H9 (cell line): ENCODE results near the gene MLC1. TPM values are rescaled to one million over a fixed set of nuclear protein-coding genes. Genes with fewer than 3 reads are reported as not detected.

Experiments used
- DNase-seq: peaks from one replicate; pipeline ENCODE4 v3.0.0-alpha.2; 2017
- H2AFZ ChIP-seq: one replicate; pipeline ENCODE4 v1.6.1; 2013; ENCODE audit warnings: mild to moderate bottlenecking, low read length, control low read depth, moderate library complexity
- H2AK5ac ChIP-seq: 2 replicates; pipeline ENCODE4 v1.6.1; 2013; ENCODE audit warnings: low read length, control low read depth, mixed read lengths; ENCODE audit not compliant: insufficient read length
- H2BK120ac ChIP-seq: one replicate; pipeline ENCODE4 v1.6.1; 2013; ENCODE audit warnings: low read depth, mild to moderate bottlenecking, low read length, control low read depth, inconsistent platforms; ENCODE audit not compliant: poor library complexity, severe bottlenecking
- H2BK12ac ChIP-seq: 2 replicates; pipeline ENCODE4 v1.6.1; 2013; ENCODE audit warnings: low read length, control low read depth, mixed read lengths, low read depth; ENCODE audit not compliant: insufficient read length
- H2BK15ac ChIP-seq: 2 replicates; pipeline ENCODE4 v1.6.1; 2013; ENCODE audit warnings: low read depth, low read length, control low read depth
- H2BK20ac ChIP-seq: one replicate; pipeline ENCODE4 v1.6.1; 2013; ENCODE audit warnings: low read depth, mild to moderate bottlenecking, low read length, control low read depth, inconsistent platforms; ENCODE audit not compliant: poor library complexity, severe bottlenecking
- H2BK5ac ChIP-seq: 2 replicates; pipeline ENCODE4 v1.6.1; 2013; ENCODE audit warnings: low read length, control low read depth, mixed read lengths; ENCODE audit not compliant: insufficient read length
- H3K14ac ChIP-seq: 2 replicates; pipeline ENCODE4 v1.6.1; 2013; ENCODE audit warnings: low read length, control low read depth; ENCODE audit not compliant: insufficient read depth
- H3K18ac ChIP-seq: 2 replicates; pipeline ENCODE4 v1.6.1; 2013; ENCODE audit warnings: low read depth, mild to moderate bottlenecking, mixed read lengths, low read length, control low read depth; ENCODE audit not compliant: insufficient read length
- H3K23ac ChIP-seq: 2 replicates; pipeline ENCODE4 v1.6.1; 2013; ENCODE audit warnings: low read length, control low read depth, mixed read lengths, low read depth; ENCODE audit not compliant: insufficient read length
- H3K23me2 ChIP-seq: 2 replicates; pipeline ENCODE4 v1.6.1; 2013; ENCODE audit warnings: low read depth, mild to moderate bottlenecking, mixed read lengths, low read length, control low read depth; ENCODE audit not compliant: insufficient read length, poor library complexity, severe bottlenecking
- H3K27ac ChIP-seq: 2 replicates; pipeline ENCODE4 v1.5.1; 2013; ENCODE audit warnings: low read length, control low read depth, mixed read lengths, low read depth; ENCODE audit not compliant: insufficient read length
- H3K27me3 ChIP-seq: 2 replicates; pipeline ENCODE4 v1.6.1; 2013; ENCODE audit warnings: low read length, control low read depth, inconsistent platforms; ENCODE audit not compliant: insufficient read depth
- H3K4ac ChIP-seq: 2 replicates; pipeline ENCODE4 v1.6.1; 2013; ENCODE audit warnings: low read depth, mild to moderate bottlenecking, control low read depth, inconsistent platforms, low read length, moderate library complexity
- H3K4me1 ChIP-seq: 2 replicates; pipeline ENCODE4 v1.6.1; 2013; ENCODE audit warnings: low read length, control low read depth, inconsistent platforms; ENCODE audit not compliant: insufficient read depth
- H3K4me2 ChIP-seq: 2 replicates; pipeline ENCODE4 v1.6.1; 2013; ENCODE audit warnings: low read length, control low read depth, mixed read lengths; ENCODE audit not compliant: insufficient read length, insufficient read depth
- H3K56ac ChIP-seq: 2 replicates; pipeline ENCODE4 v1.6.1; 2013; ENCODE audit warnings: low read depth, mild to moderate bottlenecking, mixed read lengths, low read length, control low read depth; ENCODE audit not compliant: insufficient read length
- H3K79me1 ChIP-seq: 2 replicates; pipeline ENCODE4 v1.6.1; 2013; ENCODE audit warnings: low read depth, mild to moderate bottlenecking, moderate library complexity, low read length, control low read depth, inconsistent platforms; ENCODE audit not compliant: insufficient read depth, poor library complexity, severe bottlenecking
- H3K79me2 ChIP-seq: 2 replicates; pipeline ENCODE4 v1.6.1; 2013; ENCODE audit warnings: low read length, control low read depth, inconsistent platforms; ENCODE audit not compliant: insufficient read depth
- H3K9ac ChIP-seq: 2 replicates; pipeline ENCODE4 v1.6.1; 2013; ENCODE audit warnings: low read length, control low read depth, mixed read lengths; ENCODE audit not compliant: insufficient read length; ENCODE audit errors: extremely low read depth
- H3K9me3 ChIP-seq: one replicate; pipeline ENCODE4 v1.6.1; 2013; ENCODE audit warnings: low read depth, low read length, inconsistent platforms; ENCODE audit not compliant: control insufficient read depth
- H3T11ph ChIP-seq: one replicate; pipeline ENCODE4 v1.6.1; 2013; ENCODE audit warnings: mild to moderate bottlenecking, low read length, control low read depth, inconsistent platforms
- H4K20me1 ChIP-seq: one replicate; pipeline ENCODE4 v1.6.1; 2013; ENCODE audit not compliant: control insufficient read depth, insufficient read length, insufficient read depth
- H4K5ac ChIP-seq: 2 replicates; pipeline ENCODE4 v1.6.1; 2013; ENCODE audit warnings: low read depth, mild to moderate bottlenecking, mixed read lengths, low read length, control low read depth; ENCODE audit not compliant: insufficient read length
- H4K8ac ChIP-seq: replicated peaks from 2 replicates; pipeline ENCODE4 v1.6.1; 2013; ENCODE audit warnings: low read length, control low read depth, mixed read lengths, low read depth; ENCODE audit not compliant: insufficient read length
- H4K91ac ChIP-seq: 2 replicates; pipeline ENCODE4 v1.6.1; 2013; ENCODE audit warnings: low read depth, mild to moderate bottlenecking, moderate library complexity, mixed read lengths, low read length, control low read depth; ENCODE audit not compliant: insufficient read length
- H3K27ac Mint-ChIP-seq, 3 experiments: 2 replicates in 2 of 3; 3 replicates in 1 of 3; pipeline ENCODE4 v1.8.0; 2020 to 2021; ENCODE audit warnings: mixed read lengths in 3 of 3, mild to moderate bottlenecking in 1 of 3, moderate library complexity in 1 of 3
- H3K27me3 Mint-ChIP-seq: 2 replicates; pipeline ENCODE4 v1.8.0; 2021; ENCODE audit warnings: low read depth, mild to moderate bottlenecking, moderate library complexity, mixed read lengths
- H3K36me3 Mint-ChIP-seq, 3 experiments: 2 replicates in 2 of 3; 3 replicates in 1 of 3; pipeline ENCODE4 v1.8.0; 2020 to 2021; ENCODE audit warnings: low read depth in 3 of 3, mixed read lengths in 3 of 3; ENCODE audit not compliant: insufficient read depth in 1 of 3
- H3K4me1 Mint-ChIP-seq, 2 experiments: 2 replicates each; pipeline ENCODE4 v1.8.0; 2020; ENCODE audit warnings: mixed read lengths in 2 of 2
- H3K4me3 Mint-ChIP-seq, 2 experiments: 2 replicates in 1 of 2; 3 replicates in 1 of 2; pipeline ENCODE4 v1.8.0; 2020 to 2021; ENCODE audit warnings: mild to moderate bottlenecking in 2 of 2, mixed read lengths in 2 of 2, moderate library complexity in 1 of 2
- H3K9me3 Mint-ChIP-seq, 2 experiments: 2 replicates in 1 of 2; 3 replicates in 1 of 2; pipeline ENCODE4 v1.8.0; 2020; ENCODE audit warnings: mild to moderate bottlenecking in 2 of 2, mixed read lengths in 2 of 2, moderate library complexity in 1 of 2
- WGBS: extraction: QIAGEN DNeasy Blood & Tissue Kit; methylation state at CpG from one replicate; pipeline ENCODE4 v1.1.7; 2013; ENCODE audit warnings: missing lambda C conversion rate, low lambda C conversion rate, mixed read lengths; ENCODE audit not compliant: insufficient read length; ENCODE audit errors: extremely low coverage; 5-methylcytosine and 5-hydroxymethylcytosine counted together
- total RNA-seq: library from RNA; stranded (reverse); gene quantifications from 2 replicates; pipeline ENCODE4 v1.2.1, GENCODE V29; 2021
- TF ChIP-seq, protein P1 (sequence below): fragments of 200-600 bp; sonication (generic); conservative IDR thresholded peaks from 3 replicates; pipeline ENCODE4 v1.8.0; 2021; ENCODE audit warnings: antibody characterized with exemption, mild to moderate bottlenecking

MLC1 gene
- total RNA-seq, 1 experiment from 2014 or later = not detected

DNA sequence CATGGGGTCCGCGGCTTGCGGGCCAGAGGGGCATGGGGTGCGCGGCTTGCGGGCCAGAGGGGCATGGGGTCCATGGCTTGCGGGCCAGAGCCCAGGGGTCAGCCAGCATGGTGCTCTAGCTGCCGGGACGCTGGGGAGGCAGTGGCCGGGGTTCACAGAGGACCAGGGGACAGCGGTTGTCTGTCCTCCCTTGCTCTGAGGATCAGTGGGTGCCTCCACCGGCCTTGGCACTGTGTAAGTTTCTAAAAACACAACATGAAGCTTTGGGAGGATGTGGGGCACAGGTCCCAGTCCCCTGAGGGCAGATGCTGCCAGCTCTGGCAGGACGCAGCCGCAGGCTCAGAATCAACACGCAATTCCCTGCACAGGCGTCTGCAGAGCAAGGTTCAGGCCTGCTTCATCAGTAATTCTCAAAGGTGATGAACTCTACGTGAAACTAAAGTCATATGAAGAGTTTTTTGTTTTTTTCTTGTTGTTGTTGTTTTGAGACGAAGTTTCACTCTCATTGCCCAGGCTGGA lies 3.0 kb downstream of the MLC1 start:
- no peak overlapping the region for H3K56ac ChIP-seq
- peaks cover 19 to 24% of the 10 kb centered on the region in 2 experiments for H3K4me1 Mint-ChIP-seq
- no peak overlapping the region for H2BK20ac ChIP-seq
- H3K27ac ChIP-seq = no peak overlapping the region
- H3K79me1 ChIP-seq = no peaks in the 10 kb centered on the region
- H3K36me3 Mint-ChIP-seq = no peaks in the 10 kb centered on the region
- H4K8ac ChIP-seq = no peak overlapping the region
- H2BK12ac ChIP-seq = no peak overlapping the region
- no peak overlapping the region for H3K14ac ChIP-seq
- no peaks in the 10 kb centered on the region for H3K4me1 ChIP-seq
- H3K4ac ChIP-seq = no peak overlapping the region
- H3K9me3 Mint-ChIP-seq = peaks cover 0 to 2% of the 10 kb centered on the region in 2 experiments; a peak in 3 of 5 replicates
- H2BK120ac ChIP-seq = no peak overlapping the region
- no peaks in the 10 kb centered on the region for H3K9me3 ChIP-seq
- H3K9ac ChIP-seq = no peak overlapping the region
- H4K5ac ChIP-seq = no peak overlapping the region
- no peak overlapping the region for H3K4me2 ChIP-seq
- no peaks in the 10 kb centered on the region for H3K23me2 ChIP-seq
- DNase-seq = no peak
- TF ChIP-seq, protein P1, sequence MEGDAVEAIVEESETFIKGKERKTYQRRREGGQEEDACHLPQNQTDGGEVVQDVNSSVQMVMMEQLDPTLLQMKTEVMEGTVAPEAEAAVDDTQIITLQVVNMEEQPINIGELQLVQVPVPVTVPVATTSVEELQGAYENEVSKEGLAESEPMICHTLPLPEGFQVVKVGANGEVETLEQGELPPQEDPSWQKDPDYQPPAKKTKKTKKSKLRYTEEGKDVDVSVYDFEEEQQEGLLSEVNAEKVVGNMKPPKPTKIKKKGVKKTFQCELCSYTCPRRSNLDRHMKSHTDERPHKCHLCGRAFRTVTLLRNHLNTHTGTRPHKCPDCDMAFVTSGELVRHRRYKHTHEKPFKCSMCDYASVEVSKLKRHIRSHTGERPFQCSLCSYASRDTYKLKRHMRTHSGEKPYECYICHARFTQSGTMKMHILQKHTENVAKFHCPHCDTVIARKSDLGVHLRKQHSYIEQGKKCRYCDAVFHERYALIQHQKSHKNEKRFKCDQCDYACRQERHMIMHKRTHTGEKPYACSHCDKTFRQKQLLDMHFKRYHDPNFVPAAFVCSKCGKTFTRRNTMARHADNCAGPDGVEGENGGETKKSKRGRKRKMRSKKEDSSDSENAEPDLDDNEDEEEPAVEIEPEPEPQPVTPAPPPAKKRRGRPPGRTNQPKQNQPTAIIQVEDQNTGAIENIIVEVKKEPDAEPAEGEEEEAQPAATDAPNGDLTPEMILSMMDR = no peak
- no peaks in the 10 kb centered on the region for H4K20me1 ChIP-seq
- H3K27me3 ChIP-seq = 0 out of 2 replicates have a peak, but pooled peaks cover 2% of the 10 kb centered on the region
- no peak overlapping the region for H3K27ac Mint-ChIP-seq
- no peak overlapping the region for H2BK5ac ChIP-seq
- H3K79me2 ChIP-seq = no peaks in the 10 kb centered on the region
- WGBS = no CpG with 5 or more reads among the region's 18 CpGs
- H4K91ac ChIP-seq = no peak overlapping the region
- H3K23ac ChIP-seq = no peak overlapping the region
- no peak overlapping the region for H2BK15ac ChIP-seq
- H3K27me3 Mint-ChIP-seq = peaks cover 23% of the 10 kb centered on the region
- H3T11ph ChIP-seq = no peak overlapping the region
- no peak overlapping the region for H2AFZ ChIP-seq
- H3K4me3 Mint-ChIP-seq = no peak overlapping the region
- H3K18ac ChIP-seq = no peak overlapping the region
- no peak overlapping the region for H2AK5ac ChIP-seq
